GM13977 (cell line): ENCODE results near the gene SYNRG.
"Not testable (repeated sequence)": the region's sequence is repeated elsewhere in the genome, so short reads cannot be mapped to it uniquely, and the experiment has no call there.

Experiments
- DNase-seq: peaks from one replicate; pipeline ENCODE4 v3.0.0; 2012; ENCODE audit warnings: low spot score
- CTCF ChIP-seq: IDR thresholded peaks from 2 replicates; pipeline ENCODE4 v1.5.1; 2012; ENCODE audit warnings: mild to moderate bottlenecking, control low read depth; ENCODE audit not compliant: insufficient read depth; ENCODE audit errors: extremely low read depth, missing control alignments
- in situ Hi-C: fragments of 300-500 bp; cut with MboI; formaldehyde crosslinking; loops from one replicate; pipeline ENCODE4 v1.12.0; 2022; ENCODE audit warnings: low sequenced_read_pairs, low pct_unique_long_range_greater_than_20kb, mixed read lengths, inconsistent platforms; ENCODE audit not compliant: unreplicated experiment

Gene SYNRG

GRCh38 chr17:37647856-37648255 lies 38.6 kb upstream of the SYNRG start:
- no peak for TF ChIP-seq CTCF
- no peak for DNase-seq
- in situ Hi-C loops = no loop called here

- in situ Hi-C loops = no loop called here
- no peak for TF ChIP-seq CTCF
- no peak for DNase-seq
Measured at GRCh38 chr17:37643869-37644268, 34.7 kb upstream of the SYNRG start.

- peak; percentile 0 for TF ChIP-seq CTCF
- DNase-seq = peak; percentile 89
- in situ Hi-C loops = no loop called here
Measured at GRCh38 chr17:37643118-37643766, 34.0 kb upstream of the SYNRG start, which contains the start of gene DDX52. Gene DDX52, minus strand, starts transcription at chr17:37643446. Its CDS starts 26 bp downstream, at chr17:37643420.

GRCh38 chr17:37642681-37643080 lies 33.5 kb upstream of the SYNRG start:
- DNase-seq = no peak
- no peak for TF ChIP-seq CTCF
- in situ Hi-C loops = no loop called here

GRCh38 chr17:37640015-37640414 lies 30.8 kb upstream of the SYNRG start:
- TF ChIP-seq CTCF = no peak
- DNase-seq = no peak
- in situ Hi-C loops = no loop called here

GRCh38 chr17:37637956-37638355 lies 28.7 kb upstream of the SYNRG start:
- no peak for TF ChIP-seq CTCF
- in situ Hi-C loops = no loop called here
- DNase-seq = no peak

- in situ Hi-C loops, DNase-seq: not testable (repeated sequence)
Measured at GRCh38 chr17:37616430-37616829, 7.2 kb upstream of the SYNRG start.
